Stimulated activated CD8-positive, alpha-beta memory T cell treated with anti-CD3 and anti-CD28 coated beads, Interleukin-4, amount 100 ng/mL, for 24 hours (primary cell): ENCODE data around the gene WBP1.
"Not testable (repeated sequence)": the region's sequence is repeated elsewhere in the genome, so short reads cannot be mapped to it uniquely, and the experiment has no call there.

Source experiments
- DNase-seq: peaks from one replicate; pipeline ENCODE4 v3.0.0-alpha.2; 2020; ENCODE audit warnings: low read depth

WBP1 gene

DNA sequence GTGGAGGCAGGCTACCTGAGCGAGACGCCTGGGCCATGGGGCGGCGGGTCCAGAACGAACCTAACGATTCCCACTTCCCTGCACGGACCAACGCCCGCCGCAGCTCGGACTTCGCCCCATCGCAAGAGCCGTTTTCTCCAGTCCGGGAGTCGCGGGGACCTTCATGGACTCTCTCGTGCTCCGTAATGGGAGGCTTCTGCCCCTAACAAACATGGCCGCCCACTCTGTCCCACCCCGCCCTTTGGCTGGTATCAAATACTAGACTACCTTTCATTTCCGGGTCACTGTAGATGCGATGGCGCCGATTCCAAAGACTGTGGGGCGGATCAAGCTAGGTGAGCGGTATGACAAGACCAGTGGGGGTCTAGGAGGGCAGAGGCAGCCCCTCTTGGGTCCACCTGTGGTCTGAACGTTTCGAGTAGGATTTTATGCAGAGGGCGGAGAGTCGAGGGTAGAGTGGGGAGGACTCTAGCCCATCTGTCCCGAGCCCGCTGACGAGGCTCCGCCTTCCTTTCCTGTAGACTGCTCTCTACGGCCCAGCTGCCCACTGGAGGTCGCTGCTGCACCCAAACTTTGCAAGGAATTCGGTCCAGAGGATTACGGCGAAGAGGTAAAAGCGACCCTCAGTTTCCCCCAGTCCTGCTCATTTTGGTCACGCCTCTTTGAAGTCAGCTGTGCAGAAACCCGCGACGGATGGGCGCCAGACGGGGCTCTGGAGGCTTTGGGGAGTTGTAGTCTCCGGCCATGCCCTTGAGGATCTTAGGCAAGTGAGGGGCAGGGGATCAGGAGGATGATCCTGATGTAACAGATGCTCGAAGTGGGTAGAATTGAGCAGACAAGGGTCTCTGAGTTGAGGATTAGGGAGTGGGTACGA lies 24.8 kb downstream of the WBP1 start, which contains the start of the genes CCDC142 and TTC31:
Gene CCDC142, minus strand, starts transcription at position 198 of the 874 bp plus-strand sequence. Its CDS starts 161 bp downstream, at position 37.
Gene TTC31, plus strand, starts transcription at position 281 of the 874 bp plus-strand sequence. Its CDS starts 15 bp downstream, at position 296.
- DNase-seq: peak; percentile 85

- DNase-seq: not testable (repeated sequence)
These were observed 25.5 kb downstream of the WBP1 start for GRCh38 chr2:74483675-74484164.

GRCh38 chr2:74486141-74486540 lies 27.9 kb downstream of the WBP1 start:
- DNase-seq: no peak

DNA sequence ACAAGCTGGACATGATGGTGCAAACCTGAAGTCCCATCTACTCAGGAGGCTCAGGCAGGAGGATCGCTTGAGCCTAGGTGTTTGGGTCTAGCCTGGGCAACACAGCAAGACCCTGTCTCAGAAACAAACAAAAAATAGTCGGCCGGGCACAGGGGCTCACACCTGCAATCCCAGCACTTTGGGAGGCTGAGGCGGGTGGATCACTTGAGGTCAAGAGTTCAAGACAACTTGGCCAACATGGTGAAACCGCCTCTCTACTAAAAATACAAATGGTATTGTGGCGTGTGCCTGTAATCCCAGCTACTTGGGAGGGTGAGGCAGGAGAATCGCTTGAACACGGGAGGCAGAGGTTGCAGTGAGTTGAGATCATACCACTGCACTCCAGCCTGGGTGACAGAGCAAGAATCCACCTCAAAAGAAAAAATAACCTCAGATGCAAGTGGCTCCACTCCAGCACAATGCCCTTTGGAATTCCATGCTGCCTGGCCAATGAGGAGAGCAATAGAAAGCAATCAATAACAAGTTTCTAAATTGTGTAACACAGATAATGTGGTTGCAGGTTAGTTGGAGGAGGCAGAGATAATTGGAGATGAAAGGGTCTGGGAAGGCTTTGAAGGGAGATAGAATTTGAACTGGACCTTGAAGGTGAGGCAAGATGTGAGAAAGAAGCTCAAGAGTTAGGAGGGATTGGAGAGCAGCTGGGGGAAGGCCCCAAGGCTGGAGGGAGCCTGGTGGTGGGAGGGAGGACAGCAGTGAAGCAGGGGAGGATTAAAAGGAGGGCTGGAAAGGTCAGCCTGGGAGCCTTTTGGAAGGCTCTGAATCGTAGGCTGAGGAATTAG lies 30.6 kb downstream of the WBP1 start:
- no peak for DNase-seq

GRCh38 chr2:74489906-74490305 lies 31.7 kb downstream of the WBP1 start:
- DNase-seq: no peak

DNA sequence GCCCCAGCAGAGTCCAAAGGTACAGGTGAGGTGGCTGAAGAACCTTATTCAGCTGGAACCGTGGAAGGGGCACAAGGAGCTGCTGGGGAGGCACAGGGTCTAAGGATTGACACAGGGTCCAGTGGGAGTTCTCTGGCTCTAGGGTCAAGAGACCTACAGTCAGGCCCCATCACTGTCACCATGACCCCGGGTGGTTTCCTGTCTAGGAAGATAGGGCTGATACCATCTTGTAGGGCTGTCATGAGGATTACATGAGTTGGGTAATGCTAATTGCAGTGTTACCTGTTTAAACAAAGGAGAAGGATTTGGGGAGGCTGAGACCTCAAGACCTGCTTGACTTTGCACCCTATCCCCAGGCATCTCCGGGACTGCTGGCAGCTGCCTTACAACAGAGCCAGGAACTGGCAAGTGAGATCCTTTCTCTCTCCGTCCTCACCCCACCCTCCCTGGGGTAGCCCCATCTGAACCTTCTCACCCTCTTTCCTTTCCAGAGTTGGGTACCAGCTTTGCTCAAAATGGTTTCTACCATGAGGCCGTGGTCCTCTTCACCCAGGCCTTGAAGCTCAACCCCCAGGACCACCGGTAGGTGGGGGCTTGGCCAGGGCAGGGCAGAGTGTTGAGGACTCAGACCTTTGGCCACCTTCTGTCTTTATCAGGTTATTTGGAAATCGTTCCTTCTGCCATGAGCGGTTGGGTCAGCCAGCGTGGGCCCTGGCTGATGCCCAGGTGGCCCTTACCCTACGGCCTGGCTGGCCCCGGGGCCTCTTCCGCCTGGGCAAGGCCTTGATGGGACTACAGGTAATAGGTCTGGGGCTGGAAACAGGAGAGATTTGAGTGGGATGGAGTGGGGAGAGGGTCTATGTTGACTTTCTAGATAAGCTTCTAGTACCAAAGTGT lies 33.7 kb downstream of the WBP1 start:
- no peak for DNase-seq

DNA sequence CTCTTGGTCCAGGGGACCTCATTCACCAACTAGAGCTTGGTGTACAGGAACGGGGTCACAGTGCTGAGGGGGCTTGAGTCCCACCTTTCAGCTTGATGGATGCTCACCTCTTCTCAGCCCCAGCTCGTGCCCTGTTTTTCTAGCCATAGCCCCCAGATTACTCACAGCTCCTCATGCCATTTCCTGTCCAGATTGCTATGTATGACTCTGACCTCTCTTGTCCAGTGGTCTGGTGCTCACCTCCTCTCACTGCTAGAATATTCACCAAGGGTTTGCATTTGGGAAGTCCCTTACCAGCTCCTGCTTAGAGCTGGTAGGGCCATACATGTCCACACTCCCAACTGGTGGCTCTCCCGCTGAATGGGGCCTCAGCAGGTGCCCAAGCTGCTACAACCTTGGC lies 35.3 kb downstream of the WBP1 start:
- no peak for DNase-seq

- DNase-seq: no peak
These were observed 37.2 kb downstream of the WBP1 start for GRCh38 chr2:74495440-74495839.

DNA sequence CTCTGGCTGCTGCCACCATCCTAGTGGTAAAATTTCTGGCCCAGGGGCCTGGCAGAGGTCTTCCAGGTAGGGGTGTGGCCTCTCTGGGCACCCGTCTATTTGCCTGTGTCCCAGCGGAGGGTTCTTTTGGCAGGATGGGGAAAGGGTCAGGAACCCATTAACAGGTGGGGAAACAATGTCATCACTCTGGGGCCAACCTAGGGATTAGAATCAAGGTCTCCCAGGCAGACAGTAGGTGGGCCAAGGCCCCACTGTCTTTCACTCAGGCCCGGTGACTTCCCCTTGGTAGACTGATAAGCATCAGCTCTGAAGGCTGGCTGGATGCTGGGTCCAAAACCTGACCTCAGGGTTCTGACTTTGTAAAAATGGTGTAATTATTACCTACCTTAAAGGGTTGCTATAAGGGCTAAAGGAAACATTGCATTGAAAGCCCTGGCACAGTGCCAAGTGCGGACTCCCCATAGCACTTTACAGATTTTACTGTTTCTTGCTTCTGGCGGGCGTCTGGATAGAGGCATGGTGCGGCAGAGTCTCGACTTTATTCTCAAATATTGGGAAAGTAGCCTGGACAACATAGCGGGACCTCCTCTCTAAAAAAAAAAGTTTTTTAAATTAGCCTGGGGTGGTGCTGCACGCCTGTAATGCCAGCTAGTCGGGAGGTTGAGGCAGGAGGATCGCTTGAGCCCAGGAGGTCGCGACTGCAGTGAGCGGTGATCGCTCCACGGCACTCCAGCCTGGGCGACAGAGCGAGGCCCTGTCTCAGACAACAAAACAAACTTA lies 38.9 kb downstream of the WBP1 start:
- no peak for DNase-seq

- no peak for DNase-seq
These were observed 39.7 kb downstream of the WBP1 start for GRCh38 chr2:74497777-74498499.

GRCh38 chr2:74498500-74499266 lies 40.4 kb downstream of the WBP1 start:
- DNase-seq: no peak

- no peak for DNase-seq
These were observed 41.2 kb downstream of the WBP1 start, which contains the start of gene LBX2 for GRCh38 chr2:74499267-74499939. TSS of gene LBX2 (minus strand) at chr2:74499603. CDS start at chr2:74499537, 66 bp downstream.

GRCh38 chr2:74499940-74500577 lies 41.8 kb downstream of the WBP1 start:
- DNase-seq: no peak

DNA sequence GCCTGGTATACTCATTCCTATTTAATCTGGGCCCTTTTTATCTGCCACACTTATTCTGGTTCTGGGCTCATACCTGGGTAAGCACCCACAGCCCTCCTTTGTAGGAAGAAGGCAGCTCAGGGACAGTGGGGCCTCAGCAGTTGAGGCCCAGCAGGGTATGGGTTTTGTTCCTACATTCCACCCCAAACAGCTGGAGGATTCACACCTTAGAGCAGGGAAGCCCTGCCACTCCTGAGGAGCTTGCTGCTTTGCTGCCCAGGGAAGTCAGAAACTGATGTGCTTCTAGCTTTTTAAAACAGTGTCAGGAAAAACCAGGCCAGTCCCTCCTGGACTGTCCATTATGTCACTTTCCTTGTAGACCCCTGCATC lies 42.3 kb downstream of the WBP1 start:
- DNase-seq: no peak

- no peak for DNase-seq
These were observed 43.3 kb downstream of the WBP1 start for GRCh38 chr2:74501335-74502071.

DNA sequence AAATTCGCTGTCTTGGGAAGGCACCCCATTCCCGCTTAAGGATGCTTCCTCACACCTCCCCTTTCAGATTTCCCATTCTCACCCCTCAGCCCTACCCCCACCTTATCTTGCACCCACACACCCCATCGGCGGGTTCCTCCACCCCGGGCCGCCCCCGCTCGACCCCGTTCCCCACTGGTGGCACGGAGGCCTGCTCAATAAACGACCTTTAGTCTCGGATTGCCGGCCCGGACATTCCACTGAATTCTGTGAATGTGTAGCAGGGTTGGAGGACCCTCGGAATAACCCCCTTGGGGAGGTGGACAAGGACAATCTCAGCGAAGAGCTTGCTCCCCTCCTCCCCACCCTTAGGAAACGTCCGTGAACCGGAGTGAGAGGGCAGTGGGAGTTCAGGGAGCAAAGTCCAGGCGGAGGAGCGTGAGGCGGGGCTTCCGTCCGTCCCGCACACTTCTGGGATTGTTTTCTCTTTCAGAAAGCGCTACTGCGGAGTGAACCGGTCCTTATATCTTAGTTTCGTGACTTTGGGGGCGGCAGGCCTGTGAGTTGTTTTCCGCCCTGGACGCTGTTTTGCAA lies 44.0 kb downstream of the WBP1 start:
- no peak for DNase-seq
